Endothelial cell of umbilical vein (primary cell): Measurements from ENCODE around the gene C8G. TPM values are rescaled to one million over a fixed set of nuclear protein-coding genes. Genes with fewer than 3 reads are reported as not detected.

Experiments used
- BruUV-seq: library from RNA; stranded (reverse); fragments of 400-500 nt; replicated peaks from 2 replicates; lab custom pipeline; 2021; lab: Mats Ljungman, UMichigan
- CTCF ChIA-PET: fragments of 300-600, 350-600 bp; sonication (Branson Sonifier 250); formaldehyde crosslinking; loops from one replicate; lab custom pipeline; 2021; ENCODE audit warnings: antibody characterized with exemption, inconsistent platforms; lab: Charles Lee
- POLR2A ChIA-PET: fragments of 300-600, 350-600 bp; sonication (Branson Sonifier 250); formaldehyde crosslinking; loops from one replicate; lab custom pipeline; 2021; ENCODE audit warnings: antibody characterized with exemption, inconsistent platforms; lab: Charles Lee
- DNase-seq: peaks from one replicate; pipeline ENCODE4 v3.0.0-alpha.2; 2011; ENCODE audit warnings: low read depth, low spot score
- FAIRE-seq: peaks from 2 replicates; lab custom pipeline; 2011; peaks lifted over from hg19 to GRCh38; lab: Jason Lieb, UNC
- H2AFZ ChIP-seq: 2 replicates; pipeline ENCODE4 v1.6.0; 2012; ENCODE audit warnings: low read depth, low read length, control low read depth, inconsistent platforms
- H3K27ac ChIP-seq: 2 replicates; pipeline ENCODE4 v1.5.1; 2011; ENCODE audit warnings: low read depth, mild to moderate bottlenecking, control low read depth, low read length, moderate library complexity; ENCODE audit not compliant: insufficient read depth
- H3K27me3 ChIP-seq, 2 experiments: 2 replicates each; pipeline versions ENCODE4 v1.6.0 to v1.6.1; 2011; ENCODE audit warnings: low read length in 2 of 2, mixed read lengths in 1 of 2; ENCODE audit not compliant: control insufficient read depth in 2 of 2, insufficient read depth in 2 of 2
- H3K36me3 ChIP-seq, 2 experiments: 2 replicates in 1 of 2; 3 replicates in 1 of 2; pipeline ENCODE4 v1.5.1; 2011; ENCODE audit warnings: low read length in 2 of 2, mild to moderate bottlenecking in 1 of 2, moderate library complexity in 1 of 2; ENCODE audit not compliant: control insufficient read depth in 2 of 2, insufficient read depth in 2 of 2; ENCODE audit errors: extremely low read depth in 1 of 2
- H3K4me1 ChIP-seq: 3 replicates; pipeline ENCODE4 v1.5.1; 2011; ENCODE audit warnings: mild to moderate bottlenecking, low read length; ENCODE audit not compliant: control insufficient read depth, insufficient read depth; ENCODE audit errors: extremely low read depth
- H3K4me2 ChIP-seq: 2 replicates; pipeline ENCODE4 v1.6.1; 2011; ENCODE audit warnings: low read length, control low read depth, mixed read lengths; ENCODE audit not compliant: insufficient read depth
- H3K4me3 ChIP-seq, 3 experiments: fragments of 200-600 bp in 1 of 3; sonication (generic), shearing (Covaris generic) in 1 of 3; replicated peaks in 1 of 3; 2 replicates each; pipeline ENCODE4 v1.5.1; 2011 to 2016; ENCODE audit warnings: control low read depth in 3 of 3, low read length in 3 of 3, mild to moderate bottlenecking in 2 of 3, inconsistent platforms in 1 of 3, low read depth in 1 of 3, moderate library complexity in 1 of 3; ENCODE audit not compliant: insufficient read depth in 1 of 3
- H3K79me2 ChIP-seq: 2 replicates; pipeline ENCODE4 v1.6.0; 2012; ENCODE audit warnings: low read length, inconsistent platforms; ENCODE audit not compliant: control insufficient read depth, insufficient read depth
- H3K9ac ChIP-seq: replicated peaks from 2 replicates; pipeline ENCODE3; 2011; ENCODE audit warnings: low read length, control low read depth; ENCODE audit not compliant: insufficient read depth; ENCODE audit errors: extremely low read depth
- H3K9me1 ChIP-seq: replicated peaks from 3 replicates; pipeline ENCODE4 v1.6.0; 2011; ENCODE audit warnings: mild to moderate bottlenecking, low read length; ENCODE audit not compliant: control insufficient read depth, insufficient read depth; ENCODE audit errors: extremely low read depth
- H3K9me3 ChIP-seq: replicated peaks from 2 replicates; pipeline ENCODE4 v1.5.1; 2012; ENCODE audit warnings: low read length, inconsistent platforms; ENCODE audit not compliant: control insufficient read depth, insufficient read depth
- H4K20me1 ChIP-seq: replicated peaks from 2 replicates; pipeline ENCODE3; 2011; ENCODE audit warnings: mild to moderate bottlenecking, low read length; ENCODE audit not compliant: control insufficient read depth, insufficient read depth; ENCODE audit errors: extremely low read depth
- EZH2 ChIP-seq: IDR thresholded peaks from 2 replicates; pipeline ENCODE4 v1.6.1; 2012; ENCODE audit warnings: borderline replicate concordance, low read depth, mild to moderate bottlenecking, moderate library complexity, low read length, inconsistent platforms; ENCODE audit not compliant: severe bottlenecking
- FOS ChIP-seq: IDR thresholded peaks from 2 replicates; pipeline ENCODE4 v1.6.1; 2011; ENCODE audit warnings: mild to moderate bottlenecking, low read length, moderate library complexity, borderline replicate concordance; ENCODE audit not compliant: insufficient read depth
- GATA2 ChIP-seq: IDR thresholded peaks from 2 replicates; pipeline ENCODE4 v1.7.0; 2011; ENCODE audit warnings: low read depth, mild to moderate bottlenecking, moderate library complexity, mixed read lengths, low read length; ENCODE audit not compliant: insufficient read length, insufficient read depth
- JUN ChIP-seq: IDR thresholded peaks from 2 replicates; pipeline ENCODE4 v1.6.1; 2011; ENCODE audit warnings: borderline replicate concordance, low read depth; ENCODE audit not compliant: insufficient read length, insufficient read depth
- MAX ChIP-seq: IDR thresholded peaks from 2 replicates; pipeline ENCODE4 v1.6.1; 2011; ENCODE audit not compliant: insufficient read depth, insufficient read length
- MYC ChIP-seq: IDR thresholded peaks from one replicate; pipeline ENCODE4 v1.6.1; 2011; ENCODE audit warnings: mild to moderate bottlenecking, low read depth, low read length
- POLR2A ChIP-seq: IDR thresholded peaks from 2 replicates; pipeline ENCODE4 v1.6.1; 2012; ENCODE audit warnings: low read depth, mild to moderate bottlenecking, control low read depth, low read length
- POLR2AphosphoS5 ChIP-seq: IDR thresholded peaks from 2 replicates; pipeline ENCODE4 v1.6.1; 2012; ENCODE audit warnings: low read depth, mild to moderate bottlenecking, control low read depth, low read length, moderate library complexity; ENCODE audit not compliant: insufficient read depth
- dilution Hi-C: fragments of 300-500 bp; cut with MboI; formaldehyde crosslinking; loops from one replicate; pipeline ENCODE4 v1.15.0; 2019; ENCODE audit warnings: low sequenced_read_pairs; ENCODE audit not compliant: extremely low pct_ligation_motif_present
- intact Hi-C: fragments of 100-400 bp; cut with micrococcal nuclease; formaldehyde crosslinking; loops from one replicate; pipeline ENCODE4 v1.10.0; 2022
- polyA plus RNA-seq, 4 experiments: library from polyadenylated mRNA; depleted of rRNA in 3 of 4; stranded (reverse) in 3 of 4; unstranded in 1 of 4; fragments of >200 nt; gene quantifications; 2 replicates each; pipeline versions ENCODE4 v1.2.1 to v1.2.3, GENCODE V29; 2011 to 2012; ENCODE audit warnings: missing spikeins in 1 of 4
- total RNA-seq: library from RNA; stranded (reverse); gene quantifications from 2 replicates; pipeline ENCODE4 v1.2.3, GENCODE V29; 2021
- TF ChIP-seq, protein P1 (sequence below), 2 donors: IDR thresholded peaks; 1 replicate in 1 of 2; 2 replicates in 1 of 2; pipeline ENCODE4 v1.5.1; 2011; ENCODE audit warnings: low read length in 2 of 2, mild to moderate bottlenecking in 2 of 2, moderate library complexity in 2 of 2, control low read depth in 1 of 2, inconsistent platforms in 1 of 2, low read depth in 1 of 2; ENCODE audit not compliant: insufficient read depth in 1 of 2; ENCODE audit errors: extremely low read depth in 1 of 2

Gene C8G
- total and polyA plus RNA-seq, 2 donors (not counting 3 experiments of a cell fraction or from before 2014, with no cell fraction given): 0.47 to 1.9 TPM

- H3K4me2 ChIP-seq: no peak overlapping the region
- no peak overlapping the region for H3K9ac ChIP-seq
- no peaks in the 10 kb centered on the region for H3K27me3 ChIP-seq
- DNase-seq (no peak), FAIRE-seq (no peak)
- BruUV-seq: no TSS peak
- H3K9me3 ChIP-seq: no peaks in the 10 kb centered on the region
- no peaks in the 10 kb centered on the region for H3K79me2 ChIP-seq
- dilution Hi-C loops: no loop called here
- H2AFZ ChIP-seq: no peak overlapping the region
- ChIA-PET CTCF (interaction anchor here (0.6 kb wide), 1 partner anchor 27 kb away, joined by 4 read pairs; no protein-coding TSS in a partner anchor), POLR2A (no interaction called here)
- no peak overlapping the region for H3K27ac ChIP-seq
- intact Hi-C loops: no loop called here
- no peaks in the 10 kb centered on the region for H4K20me1 ChIP-seq
- no peak overlapping the region for H3K4me3 ChIP-seq
- no peaks in the 10 kb centered on the region for H3K4me1 ChIP-seq
- peaks cover 0 to 37% of the 10 kb centered on the region in 2 experiments for H3K36me3 ChIP-seq
- TF ChIP-seq FOS (no peak), POLR2A (no peak), JUN (no peak), GATA2 (no peak), EZH2 (no peak), MYC (no peak), MAX (no peak), POLR2AphosphoS5 (no peak)
- TF ChIP-seq, protein P1, sequence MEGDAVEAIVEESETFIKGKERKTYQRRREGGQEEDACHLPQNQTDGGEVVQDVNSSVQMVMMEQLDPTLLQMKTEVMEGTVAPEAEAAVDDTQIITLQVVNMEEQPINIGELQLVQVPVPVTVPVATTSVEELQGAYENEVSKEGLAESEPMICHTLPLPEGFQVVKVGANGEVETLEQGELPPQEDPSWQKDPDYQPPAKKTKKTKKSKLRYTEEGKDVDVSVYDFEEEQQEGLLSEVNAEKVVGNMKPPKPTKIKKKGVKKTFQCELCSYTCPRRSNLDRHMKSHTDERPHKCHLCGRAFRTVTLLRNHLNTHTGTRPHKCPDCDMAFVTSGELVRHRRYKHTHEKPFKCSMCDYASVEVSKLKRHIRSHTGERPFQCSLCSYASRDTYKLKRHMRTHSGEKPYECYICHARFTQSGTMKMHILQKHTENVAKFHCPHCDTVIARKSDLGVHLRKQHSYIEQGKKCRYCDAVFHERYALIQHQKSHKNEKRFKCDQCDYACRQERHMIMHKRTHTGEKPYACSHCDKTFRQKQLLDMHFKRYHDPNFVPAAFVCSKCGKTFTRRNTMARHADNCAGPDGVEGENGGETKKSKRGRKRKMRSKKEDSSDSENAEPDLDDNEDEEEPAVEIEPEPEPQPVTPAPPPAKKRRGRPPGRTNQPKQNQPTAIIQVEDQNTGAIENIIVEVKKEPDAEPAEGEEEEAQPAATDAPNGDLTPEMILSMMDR (IDR thresholded peaks at IDR 0.05; ENCODE audit: extremely low read depth in 1 of 2, insufficient read depth in 1 of 2, low read depth in 1 of 2, low read length in 2 of 2): no peak
- no peaks in the 10 kb centered on the region for H3K9me1 ChIP-seq
Measured at GRCh38 chr9:136921307-136921706, 23.7 kb upstream of the C8G start.
